ENCODE data around the gene IQGAP3. TPM values are rescaled to one million over a fixed set of nuclear protein-coding genes. Genes with fewer than 3 reads are reported as not detected.
A peak's percentile ranks its signal among the peaks of the same experiment; 100 is the strongest.

The IQGAP3 gene
- polyA plus RNA-seq, 2 of the 4 experiments (the other 2 are of a cell fraction) = 15.6 to 17.0 TPM

GRCh38 chr1:156601122-156601830 is 28.9 kb upstream of the IQGAP3 start, which contains the start of gene GPATCH4 (continued):
- TF ChIP-seq, protein P1, sequence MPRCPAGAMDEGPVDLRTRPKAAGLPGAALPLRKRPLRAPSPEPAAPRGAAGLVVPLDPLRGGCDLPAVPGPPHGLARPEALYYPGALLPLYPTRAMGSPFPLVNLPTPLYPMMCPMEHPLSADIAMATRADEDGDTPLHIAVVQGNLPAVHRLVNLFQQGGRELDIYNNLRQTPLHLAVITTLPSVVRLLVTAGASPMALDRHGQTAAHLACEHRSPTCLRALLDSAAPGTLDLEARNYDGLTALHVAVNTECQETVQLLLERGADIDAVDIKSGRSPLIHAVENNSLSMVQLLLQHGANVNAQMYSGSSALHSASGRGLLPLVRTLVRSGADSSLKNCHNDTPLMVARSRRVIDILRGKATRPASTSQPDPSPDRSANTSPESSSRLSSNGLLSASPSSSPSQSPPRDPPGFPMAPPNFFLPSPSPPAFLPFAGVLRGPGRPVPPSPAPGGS (IDR thresholded peaks at IDR 0.05) = peak; percentile 74; the same call in 2 of the 3 replicates
- TF ChIP-seq RAD21 (conservative IDR thresholded peaks at IDR 0.05 in 1 of 2, IDR thresholded peaks at IDR 0.05 in 1 of 2) = no peak
- no peak for TF ChIP-seq NPAS2 (CRISPR knock-in tag; IDR thresholded peaks at IDR 0.05; ENCODE audit: borderline replicate concordance)
- TF ChIP-seq CHD2 (IDR thresholded peaks at IDR 0.05; ENCODE audit: low read length, partially characterized antibody) = no peak
- no peak for TF ChIP-seq CBX8 (IDR thresholded peaks at IDR 0.05)
- no peak for TF ChIP-seq TP53 (CRISPR knock-in tag; IDR thresholded peaks at IDR 0.05)
- no peak for TF ChIP-seq MAFK (IDR thresholded peaks at IDR 0.05; ENCODE audit: partially characterized antibody)
- TF ChIP-seq, protein P2, sequence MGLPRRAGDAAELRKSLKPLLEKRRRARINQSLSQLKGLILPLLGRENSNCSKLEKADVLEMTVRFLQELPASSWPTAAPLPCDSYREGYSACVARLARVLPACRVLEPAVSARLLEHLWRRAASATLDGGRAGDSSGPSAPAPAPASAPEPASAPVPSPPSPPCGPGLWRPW (IDR thresholded peaks at IDR 0.05) = no peak
- TF ChIP-seq CHD4 (IDR thresholded peaks at IDR 0.05; ENCODE audit: borderline replicate concordance) = no peak

GRCh38 chr1:156600733-156601121 is 28.4 kb upstream of the IQGAP3 start:
- Histone ChIP-seq H3K4me3 (peak overlapping the region; percentile 77), H3K4me2 (peak overlapping the region; percentile 80), H3K27ac (peak overlapping the region; percentile 86 to 94), H3K9me3 (no peaks in the 10 kb centered on the region), H3K4me1 (peaks cover 19% of the 10 kb centered on the region)
- 4% methylated on average over 13 of the region's 13 CpGs for WGBS (ENCODE audit: missing lambda C conversion rate)
- CTCF ChIA-PET = interaction anchor here (0.5 to 5.1 kb wide), 12 partner anchors 9 to 217 kb away, joined by 3 to 23 read pairs (median 3); partner anchors contain the start of gene NAXE
- DNase-seq (ENCODE audit: low read depth in 1 of 2, low spot score in 1 of 2) = no peak
- FAIRE-seq = no peak
- POLR2A ChIA-PET = interaction anchor here (1.8 to 2.3 kb wide), 3 partner anchors 9 to 143 kb away, joined by 5 to 16 read pairs (median 10); partner anchors contain the start of genes MEF2D and NAXE
- no peak for TF ChIP-seq HOXA7 (CRISPR knock-in tag; IDR thresholded peaks at IDR 0.05)
- TF ChIP-seq, protein P1 (IDR thresholded peaks at IDR 0.05) = no peak
- no peak for TF ChIP-seq KDM1A (IDR thresholded peaks at IDR 0.05; ENCODE audit: low read depth)
- no peak for TF ChIP-seq ZNF302 (CRISPR knock-in tag; IDR thresholded peaks at IDR 0.05)
- no peak for TF ChIP-seq PBX3 (IDR thresholded peaks at IDR 0.05)
- ATAC-seq = no peak; a peak in 1 of 6 replicates

DNA sequence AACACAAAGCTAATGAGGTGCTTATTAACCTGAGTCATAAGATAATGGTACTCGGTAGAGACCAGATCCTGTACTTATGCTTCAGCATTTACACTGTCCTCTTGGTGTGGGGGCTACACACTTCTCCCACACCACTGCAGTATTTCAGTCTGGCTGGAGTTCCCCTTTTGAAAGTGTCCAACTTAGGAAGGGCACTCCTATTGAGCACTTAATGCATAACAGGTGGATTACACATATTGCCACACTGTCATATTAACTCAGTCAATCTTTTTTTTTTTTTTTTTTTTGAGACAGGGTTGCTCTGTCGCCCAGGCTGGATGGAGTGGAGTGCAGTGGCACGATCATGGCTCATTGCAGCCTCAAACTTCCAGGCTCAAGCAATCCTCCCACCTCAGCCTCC is 27.4 kb upstream of the IQGAP3 start:
- ATAC-seq (peak; percentile 49 to 69; a peak in 5 of 6 replicates), DNase-seq (ENCODE audit: low read depth in 1 of 2, low spot score in 1 of 2) (peak; percentile 60 to 66), FAIRE-seq (no peak)
- peaks cover 19% of the 10 kb centered on the region for H3K4me1 ChIP-seq
- peak overlapping the region; percentile 80 for H3K4me2 ChIP-seq
- H3K27ac ChIP-seq = peak overlapping the region in 1 of 2 experiments; percentile 94; a peak in 3 of 6 replicates
- ChIA-PET CTCF (interaction anchor here (0.6 to 5.1 kb wide), 17 partner anchors 8 to 311 kb away, joined by 3 to 23 read pairs (median 3); no protein-coding TSS in a partner anchor), POLR2A (interaction anchor here (1.8 to 2.3 kb wide), 2 partner anchors 8 to 99 kb away, joined by 5 to 16 read pairs; partner anchors contain the start of genes MEF2D and NAXE)
- TF ChIP-seq CHD4 (IDR thresholded peaks at IDR 0.05; ENCODE audit: borderline replicate concordance) (no peak), FOSB (CRISPR knock-in tag; IDR thresholded peaks at IDR 0.05) (0 out of 2 replicates have a peak, but pooled peaks have one; percentile 27), CBX8 (IDR thresholded peaks at IDR 0.05) (no peak), PHF8 (IDR thresholded peaks at IDR 0.05; ENCODE audit: borderline replicate concordance, low read depth) (no peak), CEBPB (IDR thresholded peaks at IDR 0.05) (0 out of 4 replicates have a peak, but pooled peaks of 1 of the 2 experiments have one; percentile 9), ZNF302 (CRISPR knock-in tag; IDR thresholded peaks at IDR 0.05) (no peak)
- 69% methylated on average over 3 of the region's 3 CpGs for WGBS (ENCODE audit: missing lambda C conversion rate)
- H3K4me3 ChIP-seq = peak overlapping the region; percentile 77
- H3K9me3 ChIP-seq = no peaks in the 10 kb centered on the region
